Measurements from ENCODE around the gene OXGR1. TPM values are rescaled to one million over a fixed set of nuclear protein-coding genes. Genes with fewer than 3 reads are reported as not detected.

Gene OXGR1
- total and polyA plus RNA-seq, 2 of the 4 experiments (the other 2 are of a cell fraction) = not detected

GRCh38 chr13:97027162-97027554 lies 32.9 kb upstream of the OXGR1 start:
- no peak overlapping the region for H3K4me2 ChIP-seq (ENCODE audit: low read depth, low read length)
- H4K20me1 ChIP-seq (ENCODE audit: insufficient read depth, low read length) = no peaks in the 10 kb centered on the region
- ChIA-PET CTCF (no interaction called here), POLR2A (ENCODE audit: unreplicated experiment) (no interaction called here)
- peaks cover 2% of the 10 kb centered on the region; the same call in 1 of the 2 replicates for H3K27me3 ChIP-seq (ENCODE audit: control insufficient read depth, insufficient read depth, low read length)
- no peak overlapping the region for H3K4me3 ChIP-seq (ENCODE audit: insufficient read depth, low read depth, low read length)
- H2BK20ac ChIP-seq (ENCODE audit: low read depth, low read length) = no peak overlapping the region
- no TSS peak for BruUV-seq (replicated peaks)
- H3K14ac ChIP-seq (replicated peaks; ENCODE audit: low read depth, low read length) = no peak overlapping the region
- intact Hi-C loops (cut with micrococcal nuclease) (loop anchor here (10.0 kb wide), 1 partner anchor 548 kb away; no protein-coding TSS in a partner anchor), in situ Hi-C loops (cut with MboI; ENCODE audit: low sequenced_read_pairs) (no loop called here), dilution Hi-C loops (cut with HindIII; ENCODE audit: low sequenced_read_pairs, unreplicated experiment) (no loop called here)
- H2AFZ ChIP-seq (replicated peaks; ENCODE audit: low read length, poor library complexity) = no peak overlapping the region
- no peak overlapping the region for H3K27ac ChIP-seq (ENCODE audit: insufficient read depth, low read length)
- 0 out of 2 replicates have a peak, but pooled peaks cover 2% of the 10 kb centered on the region for H3K4me1 ChIP-seq (ENCODE audit: control insufficient read depth, insufficient read depth, low read length)
- H2BK5ac ChIP-seq (ENCODE audit: low read depth, low read length, poor library complexity, severe bottlenecking) = no peak overlapping the region
- H3K9me1 ChIP-seq (ENCODE audit: insufficient read depth, low read length) = no peaks in the 10 kb centered on the region
- H3K9ac ChIP-seq (ENCODE audit: low read depth, low read length) = no peak overlapping the region
- H4K5ac ChIP-seq (ENCODE audit: low read depth, low read length) = no peak overlapping the region
- no peak overlapping the region for H2BK120ac ChIP-seq (ENCODE audit: low read depth, low read length)
- no peak overlapping the region for H3K18ac ChIP-seq (ENCODE audit: low read depth, low read length)
- no peak overlapping the region for H3K23ac ChIP-seq (ENCODE audit: low read depth, low read length)
- H3K4ac ChIP-seq (ENCODE audit: low read depth, low read length) = no peak overlapping the region
- H4K91ac ChIP-seq (ENCODE audit: insufficient read depth, low read depth, low read length) = no peak overlapping the region
- no peak for ATAC-seq (ENCODE audit: low read depth)
- no peak for DNase-seq
- H2AK5ac ChIP-seq (ENCODE audit: low read depth, low read length) = no peak overlapping the region
- H3K79me1 ChIP-seq (ENCODE audit: low read depth in 1 of 2, low read length in 2 of 2) = no peaks in the 10 kb centered on the region
- TF ChIP-seq RCOR1 (IDR thresholded peaks at IDR 0.05; ENCODE audit: insufficient replicate concordance, low read length) (no peak), RFX5 (IDR thresholded peaks at IDR 0.05; ENCODE audit: low read depth, low read length) (no peak), FOS (IDR thresholded peaks at IDR 0.05; ENCODE audit: low read depth, low read length) (no peak), USF2 (IDR thresholded peaks at IDR 0.05; ENCODE audit: low read depth, low read length) (no peak), SMC3 (IDR thresholded peaks at IDR 0.05; ENCODE audit: low read depth, low read length) (no peak), RAD21 (IDR thresholded peaks at IDR 0.05; ENCODE audit: low read length) (no peak), BHLHE40 (IDR thresholded peaks at IDR 0.05; ENCODE audit: low read depth, low read length) (no peak), CEBPB (IDR thresholded peaks at IDR 0.05; ENCODE audit: low read depth, low read length) (no peak), NFE2L2 (IDR thresholded peaks at IDR 0.05; ENCODE audit: low read depth, low read length) (no peak), ELK1 (IDR thresholded peaks at IDR 0.05; ENCODE audit: borderline replicate concordance, low read depth, low read length) (no peak), MAZ (IDR thresholded peaks at IDR 0.05; ENCODE audit: borderline replicate concordance, low read depth, low read length) (no peak)
- no peak overlapping the region for H3K56ac ChIP-seq (ENCODE audit: extremely low read depth, insufficient read depth, low read length)
- H4K8ac ChIP-seq (ENCODE audit: low read depth in 2 of 2, low read length in 2 of 2) = no peak overlapping the region
- H3K9me3 ChIP-seq (ENCODE audit: control insufficient read depth, insufficient read depth, low read length) = no peaks in the 10 kb centered on the region
- H2AK9ac ChIP-seq (replicated peaks; ENCODE audit: low read depth, low read length, poor library complexity) = no peak overlapping the region
- H2BK15ac ChIP-seq (ENCODE audit: low read depth, low read length) = no peak overlapping the region
- H3K36me3 ChIP-seq (ENCODE audit: control insufficient read depth, insufficient read depth, low read length) = no peaks in the 10 kb centered on the region
